ENCODE results near the gene ARHGEF35.
"Not testable (repeated sequence)": the region's sequence is repeated elsewhere in the genome, so short reads cannot be mapped to it uniquely, and the experiment has no call there.

GRCh38 chr7:144239365-144239764 lies 43.7 kb upstream of the ARHGEF35 start, which contains the start of gene OR2A42:
- TF ChIP-seq CTCF (IDR thresholded peaks at IDR 0.05; ENCODE audit: insufficient read depth, low read length); REST (IDR thresholded peaks at IDR 0.05; ENCODE audit: insufficient replicate concordance, low read depth); POLR2AphosphoS5 (IDR thresholded peaks at IDR 0.05; ENCODE audit: low read depth): not testable (repeated sequence)
